ENCODE measurements around the gene DAB1. TPM values are rescaled to one million over a fixed set of nuclear protein-coding genes. Genes with fewer than 3 reads are reported as not detected.

The DAB1 gene
- total RNA-seq, 6 donors from 2014 or later = 0.15 to 0.20 TPM; not detected in 4

DNA sequence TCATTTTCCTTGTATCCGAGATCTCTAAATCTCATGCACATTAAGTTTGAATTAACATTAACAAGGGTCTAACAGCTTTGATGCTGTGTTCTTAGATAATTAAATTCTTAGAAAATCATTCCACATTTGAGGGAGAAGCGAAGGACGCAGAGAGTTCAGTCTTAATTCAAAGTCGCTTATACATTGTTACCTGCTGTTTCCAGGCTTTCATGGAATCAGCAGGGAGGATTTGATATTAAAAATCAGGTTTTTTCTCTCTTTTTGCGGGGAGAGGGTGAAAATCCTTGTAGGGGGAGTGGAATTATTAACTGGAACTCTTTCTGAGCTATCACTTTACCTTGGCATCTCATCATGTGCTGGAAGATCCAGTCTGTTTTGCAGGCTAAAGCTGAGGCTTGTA, 27.7 kb upstream of the DAB1 start:
- WGBS, 2 donors = 67 to 69% methylated on average over 5 of the region's 5 CpGs

DNA sequence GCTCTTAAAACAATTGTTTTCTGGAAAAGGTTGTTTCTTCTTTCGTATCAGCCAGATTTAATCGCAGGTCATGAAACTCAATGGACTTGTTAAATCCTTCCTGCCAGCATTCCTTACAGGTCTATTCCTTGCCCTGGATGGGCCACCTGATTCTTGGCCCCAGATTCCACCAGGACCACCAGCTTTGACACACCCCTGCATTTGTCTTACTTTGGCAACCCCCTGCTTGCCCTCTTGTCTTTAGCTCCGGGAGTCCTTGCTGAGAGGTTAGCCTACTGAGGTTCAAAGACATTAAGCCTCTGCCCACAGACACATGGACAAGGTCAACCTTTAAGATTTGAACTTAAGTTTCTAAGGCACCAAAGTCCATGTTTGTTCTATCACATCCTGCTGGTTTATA, 27.1 kb upstream of the DAB1 start:
- Histone ChIP-seq H3K27ac (no peak overlapping the region), H3K4me1 (no peaks in the 10 kb centered on the region)
- 67 to 71% methylated on average over 3 of the region's 3 CpGs for WGBS, 2 donors

More for the DNA sequence above, 27.7 kb upstream of the DAB1 start:
- DNase-seq (no peak), ATAC-seq (ENCODE audit: low FRiP score in 2 of 2) (no peak)
- H3K27me3 ChIP-seq = no peaks in the 10 kb centered on the region
- H3K9me3 ChIP-seq = no peaks in the 10 kb centered on the region
- no peaks in the 10 kb centered on the region for H3K4me1 ChIP-seq
- H3K27ac ChIP-seq = no peak overlapping the region
- no peaks in the 10 kb centered on the region for H3K36me3 ChIP-seq
- TF ChIP-seq POLR2A (IDR thresholded peaks at IDR 0.05) (no peak), POLR2AphosphoS5 (IDR thresholded peaks at IDR 0.05) (no peak), EP300 (IDR thresholded peaks at IDR 0.05) (no peak)
- TF ChIP-seq, protein P1, sequence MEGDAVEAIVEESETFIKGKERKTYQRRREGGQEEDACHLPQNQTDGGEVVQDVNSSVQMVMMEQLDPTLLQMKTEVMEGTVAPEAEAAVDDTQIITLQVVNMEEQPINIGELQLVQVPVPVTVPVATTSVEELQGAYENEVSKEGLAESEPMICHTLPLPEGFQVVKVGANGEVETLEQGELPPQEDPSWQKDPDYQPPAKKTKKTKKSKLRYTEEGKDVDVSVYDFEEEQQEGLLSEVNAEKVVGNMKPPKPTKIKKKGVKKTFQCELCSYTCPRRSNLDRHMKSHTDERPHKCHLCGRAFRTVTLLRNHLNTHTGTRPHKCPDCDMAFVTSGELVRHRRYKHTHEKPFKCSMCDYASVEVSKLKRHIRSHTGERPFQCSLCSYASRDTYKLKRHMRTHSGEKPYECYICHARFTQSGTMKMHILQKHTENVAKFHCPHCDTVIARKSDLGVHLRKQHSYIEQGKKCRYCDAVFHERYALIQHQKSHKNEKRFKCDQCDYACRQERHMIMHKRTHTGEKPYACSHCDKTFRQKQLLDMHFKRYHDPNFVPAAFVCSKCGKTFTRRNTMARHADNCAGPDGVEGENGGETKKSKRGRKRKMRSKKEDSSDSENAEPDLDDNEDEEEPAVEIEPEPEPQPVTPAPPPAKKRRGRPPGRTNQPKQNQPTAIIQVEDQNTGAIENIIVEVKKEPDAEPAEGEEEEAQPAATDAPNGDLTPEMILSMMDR (IDR thresholded peaks at IDR 0.05) = no peak
- H3K4me3 ChIP-seq = no peak overlapping the region

DNA sequence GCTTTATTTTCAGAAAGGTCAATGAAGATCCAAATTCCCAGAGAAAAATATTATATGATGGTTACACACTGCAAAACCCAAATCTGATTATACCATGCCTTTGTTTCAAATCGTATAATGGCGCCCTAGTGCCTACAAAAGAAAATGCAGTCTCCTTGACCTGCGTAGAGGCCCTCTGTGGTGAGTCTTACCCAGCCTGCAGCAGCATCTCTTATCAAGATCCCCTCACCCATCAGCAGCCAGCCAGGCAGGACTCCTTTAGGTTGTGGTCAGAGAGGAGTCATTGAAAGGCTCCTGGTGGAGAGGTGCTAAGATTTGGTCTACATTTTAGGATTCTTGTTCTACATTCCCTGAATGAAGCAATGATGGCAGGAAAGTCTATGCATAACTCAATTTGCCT, 23.7 kb upstream of the DAB1 start:
- ATAC-seq (ENCODE audit: low FRiP score in 2 of 2) = no peak
- Histone ChIP-seq H3K36me3 (no peaks in the 10 kb centered on the region), H3K27me3 (no peaks in the 10 kb centered on the region), H3K9me3 (no peaks in the 10 kb centered on the region), H3K4me1 (no peaks in the 10 kb centered on the region), H3K4me3 (no peak overlapping the region), H3K27ac (no peak overlapping the region)
- 80 to 84% methylated on average over 3 of the region's 3 CpGs for WGBS, 2 donors
- no peak for DNase-seq
- no peak for TF ChIP-seq POLR2AphosphoS5 (IDR thresholded peaks at IDR 0.05)
- TF ChIP-seq, protein P1 (IDR thresholded peaks at IDR 0.05) = no peak
- TF ChIP-seq EP300 (IDR thresholded peaks at IDR 0.05) = no peak
- TF ChIP-seq POLR2A (IDR thresholded peaks at IDR 0.05) = no peak

More for the DNA sequence above, 27.1 kb upstream of the DAB1 start:
- Histone ChIP-seq H3K36me3 (no peaks in the 10 kb centered on the region), H3K9me3 (no peaks in the 10 kb centered on the region), H3K27me3 (no peaks in the 10 kb centered on the region), H3K4me3 (no peak overlapping the region)
- DNase-seq (no peak), ATAC-seq (ENCODE audit: low FRiP score in 2 of 2) (no peak)
- TF ChIP-seq POLR2AphosphoS5 (IDR thresholded peaks at IDR 0.05) (no peak), EP300 (IDR thresholded peaks at IDR 0.05) (no peak), POLR2A (IDR thresholded peaks at IDR 0.05) (no peak)
- TF ChIP-seq, protein P1 (IDR thresholded peaks at IDR 0.05) = no peak

DNA sequence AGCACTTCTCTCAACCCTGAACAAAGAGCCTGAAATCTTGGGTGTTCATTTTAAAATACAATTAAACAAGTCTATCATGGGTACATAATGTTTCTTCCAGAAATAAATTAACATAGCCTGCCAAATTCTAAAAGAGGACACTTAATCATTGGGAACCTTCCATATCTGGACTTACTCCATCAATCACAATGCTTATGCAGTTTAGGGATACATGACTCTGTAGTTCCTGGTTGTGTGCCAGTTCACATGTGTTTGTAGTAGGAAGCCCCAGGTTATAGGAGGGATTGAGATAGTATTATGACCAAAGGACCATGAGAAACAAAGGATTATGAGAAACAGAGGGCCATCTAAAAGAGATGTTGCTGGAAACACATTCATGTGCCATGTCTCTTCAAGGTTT, 19.1 kb upstream of the DAB1 start:
- ATAC-seq (ENCODE audit: low FRiP score in 2 of 2) = no peak
- TF ChIP-seq, protein P1 (IDR thresholded peaks at IDR 0.05) = no peak
- TF ChIP-seq EP300 (IDR thresholded peaks at IDR 0.05) (no peak), POLR2A (IDR thresholded peaks at IDR 0.05) (no peak)

DNA sequence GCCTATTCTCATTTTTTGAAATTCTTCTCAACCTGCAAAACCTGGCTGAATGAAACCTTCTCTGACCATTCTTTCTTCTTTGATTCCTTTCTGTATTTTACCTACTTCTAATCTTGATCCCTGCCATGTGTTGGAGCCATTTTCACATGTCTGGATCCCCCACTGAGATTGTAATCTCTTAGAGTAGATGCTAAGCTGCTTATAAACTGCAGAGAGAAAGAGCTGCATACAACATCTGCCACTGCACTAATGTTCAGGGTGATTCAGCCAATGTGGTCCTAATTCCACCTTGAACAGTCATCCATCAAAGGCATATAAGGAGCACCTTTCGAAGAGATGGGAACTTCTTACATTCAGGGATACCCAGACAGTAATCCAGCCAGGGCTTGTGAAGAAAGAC, 16.2 kb upstream of the DAB1 start:
- no peak for DNase-seq
- Histone ChIP-seq H3K4me1 (no peaks in the 10 kb centered on the region), H3K36me3 (no peaks in the 10 kb centered on the region), H3K9me3 (no peaks in the 10 kb centered on the region), H3K27me3 (no peaks in the 10 kb centered on the region), H3K4me3 (no peak overlapping the region), H3K27ac (no peak overlapping the region)
- TF ChIP-seq, protein P1 (IDR thresholded peaks at IDR 0.05) = no peak
- no peak for TF ChIP-seq EP300 (IDR thresholded peaks at IDR 0.05)
- TF ChIP-seq POLR2AphosphoS5 (IDR thresholded peaks at IDR 0.05) = no peak
- no peak for TF ChIP-seq POLR2A (IDR thresholded peaks at IDR 0.05)
- ATAC-seq (ENCODE audit: low FRiP score in 2 of 2) = no peak
- 88 to 92% methylated on average over 1 of the region's 1 CpG for WGBS, 2 donors

More for the DNA sequence above, 19.1 kb upstream of the DAB1 start:
- Histone ChIP-seq H3K4me1 (no peaks in the 10 kb centered on the region), H3K27ac (no peak overlapping the region), H3K27me3 (no peaks in the 10 kb centered on the region), H3K36me3 (no peaks in the 10 kb centered on the region), H3K9me3 (no peaks in the 10 kb centered on the region), H3K4me3 (no peak overlapping the region)
- DNase-seq = no peak

Data from upper lobe of left lung (tissue), 6 donors.